Measurements from ENCODE around the gene RPF1.
"Not testable (repeated sequence)": the region's sequence is repeated elsewhere in the genome, so short reads cannot be mapped to it uniquely, and the experiment has no call there.

Gene RPF1

GRCh38 chr1:84504580-84505492 is 25.8 kb downstream of the RPF1 start:
- Histone ChIP-seq H3K27me3 (ENCODE audit: insufficient read depth, poor library complexity, severe bottlenecking) (no peaks in the 10 kb centered on the region), H3K4me1 (ENCODE audit: insufficient read depth, poor library complexity, severe bottlenecking) (peaks cover 9% of the 10 kb centered on the region), H3K36me3 (ENCODE audit: low read depth) (peaks cover 25% of the 10 kb centered on the region), H3K27ac (ENCODE audit: poor library complexity, severe bottlenecking) (peak overlapping the region; percentile 78), H3K4me3 (ENCODE audit: severe bottlenecking) (peak overlapping the region; percentile 58), H3K9me3 (ENCODE audit: severe bottlenecking) (no peaks in the 10 kb centered on the region)
- ATAC-seq (ENCODE audit: low read depth) (peak; percentile 3; the same call in 2 of the 3 replicates), DNase-seq (ENCODE audit: low spot score) (no peak)
- no peak for TF ChIP-seq CTCF (IDR thresholded peaks at IDR 0.05; ENCODE audit: poor library complexity, severe bottlenecking)

- ATAC-seq (ENCODE audit: low read depth) = peak; percentile 55
Measured at GRCh38 chr1:84505493-84506001, 26.5 kb downstream of the RPF1 start.

GRCh38 chr1:84506002-84506728 is 27.1 kb downstream of the RPF1 start, which contains the start of the genes GNG5 and SPATA1:
GNG5 (minus strand) TSS chr1:84506581; CDS start chr1:84506091, 490 bp downstream.
SPATA1 (plus strand) TSS chr1:84506386; CDS start chr1:84516360, 9,974 bp downstream.
- Histone ChIP-seq H3K27ac (ENCODE audit: poor library complexity, severe bottlenecking) (peak within 1 kb of the TSS; percentile 78), H3K4me3 (ENCODE audit: severe bottlenecking) (peak within 1 kb of the TSS; percentile 58), H3K27me3 (ENCODE audit: insufficient read depth, poor library complexity, severe bottlenecking) (no peaks in the 10 kb centered on the region), H3K9me3 (ENCODE audit: severe bottlenecking) (no peaks in the 10 kb centered on the region), H3K36me3 (ENCODE audit: low read depth) (peaks cover 12% of the 10 kb centered on the region), H3K4me1 (ENCODE audit: insufficient read depth, poor library complexity, severe bottlenecking) (peaks cover 9% of the 10 kb centered on the region)
- peak; percentile 86 for ATAC-seq (ENCODE audit: low read depth)
- TF ChIP-seq CTCF (IDR thresholded peaks at IDR 0.05; ENCODE audit: poor library complexity, severe bottlenecking) = no peak
- DNase-seq (ENCODE audit: low spot score) = peak; percentile 95

More at GRCh38 chr1:84505493-84506001, 26.5 kb downstream of the RPF1 start:
- Histone ChIP-seq H3K9me3 (ENCODE audit: severe bottlenecking) (no peaks in the 10 kb centered on the region), H3K4me3 (ENCODE audit: severe bottlenecking) (peak overlapping the region; percentile 58), H3K27ac (ENCODE audit: poor library complexity, severe bottlenecking) (peak overlapping the region; percentile 78), H3K36me3 (ENCODE audit: low read depth) (peaks cover 18% of the 10 kb centered on the region), H3K27me3 (ENCODE audit: insufficient read depth, poor library complexity, severe bottlenecking) (no peaks in the 10 kb centered on the region), H3K4me1 (ENCODE audit: insufficient read depth, poor library complexity, severe bottlenecking) (peaks cover 9% of the 10 kb centered on the region)
- no peak for TF ChIP-seq CTCF (IDR thresholded peaks at IDR 0.05; ENCODE audit: poor library complexity, severe bottlenecking)
- no peak for DNase-seq (ENCODE audit: low spot score)

GRCh38 chr1:84506729-84507453 is 27.8 kb downstream of the RPF1 start:
- no peak for ATAC-seq (ENCODE audit: low read depth)
- Histone ChIP-seq H3K4me3 (ENCODE audit: severe bottlenecking) (peak overlapping the region; percentile 58), H3K9me3 (ENCODE audit: severe bottlenecking) (no peaks in the 10 kb centered on the region), H3K4me1 (ENCODE audit: insufficient read depth, poor library complexity, severe bottlenecking) (peaks cover 9% of the 10 kb centered on the region), H3K36me3 (ENCODE audit: low read depth) (peaks cover 6% of the 10 kb centered on the region; the same call in 1 of the 2 replicates), H3K27me3 (ENCODE audit: insufficient read depth, poor library complexity, severe bottlenecking) (no peaks in the 10 kb centered on the region), H3K27ac (ENCODE audit: poor library complexity, severe bottlenecking) (peak overlapping the region; percentile 78)
- DNase-seq (ENCODE audit: low spot score) = no peak
- TF ChIP-seq CTCF (IDR thresholded peaks at IDR 0.05; ENCODE audit: poor library complexity, severe bottlenecking) = no peak

- not testable (repeated sequence) for H3K36me3 ChIP-seq (ENCODE audit: low read depth); DNase-seq (ENCODE audit: low spot score); H3K27me3 ChIP-seq (ENCODE audit: insufficient read depth, poor library complexity, severe bottlenecking); H3K9me3 ChIP-seq (ENCODE audit: severe bottlenecking); ATAC-seq (ENCODE audit: low read depth); H3K4me3 ChIP-seq (ENCODE audit: severe bottlenecking); H3K27ac ChIP-seq (ENCODE audit: poor library complexity, severe bottlenecking); H3K4me1 ChIP-seq (ENCODE audit: insufficient read depth, poor library complexity, severe bottlenecking)
Measured at GRCh38 chr1:84507887-84508286, 28.8 kb downstream of the RPF1 start.

All from RWPE2 (cell line).